Heart right ventricle (tissue), 16 donors: ENCODE measurements around the gene MYH9. TPM values are rescaled to one million over a fixed set of nuclear protein-coding genes. Genes with fewer than 3 reads are reported as not detected.

Source experiments
- ATAC-seq, 8 donors: fragments of 200-7000 bp; cut with Tn5 transposase; one replicate each; pipeline ENCODE4 v1.9.1; 2020; ENCODE audit warnings: mild to moderate bottlenecking in 8 of 8, moderate library complexity in 8 of 8, moderate number of reproducible peaks in 1 of 8
- DNase-seq, 2 donors: peaks; one replicate each; pipeline ENCODE4 v3.0.0-alpha.2; 2020
- H3K27ac ChIP-seq, 10 donors: fragments of 200-600 bp; sonication (generic) in 2 of 10; one replicate each; pipeline versions ENCODE4 v1.5.0 to v1.8.0; 2020 to 2022; ENCODE audit warnings: mild to moderate bottlenecking in 3 of 10
- H3K27me3 ChIP-seq, 7 donors: fragments of 200-600 bp; one replicate each; pipeline ENCODE4 v1.8.0; 2021 to 2022; ENCODE audit warnings: mild to moderate bottlenecking in 2 of 7
- H3K36me3 ChIP-seq, 9 donors: fragments of 200-600 bp; sonication (generic) in 1 of 9; one replicate each; pipeline versions ENCODE4 v1.5.0 to v1.8.0; 2020 to 2022; ENCODE audit warnings: mild to moderate bottlenecking in 2 of 9
- H3K4me1 ChIP-seq, 9 donors: fragments of 200-600 bp; sonication (generic) in 1 of 9; one replicate each; pipeline versions ENCODE4 v1.5.0 to v1.8.0; 2020 to 2022; ENCODE audit warnings: mild to moderate bottlenecking in 4 of 9
- H3K4me3 ChIP-seq, 10 donors: fragments of 200-600 bp; sonication (generic) in 2 of 10; one replicate each; pipeline versions ENCODE4 v1.5.0 to v1.8.0; 2020 to 2022; ENCODE audit warnings: mild to moderate bottlenecking in 7 of 10, moderate library complexity in 2 of 10
- H3K9me3 ChIP-seq, 11 donors: fragments of 200-600 bp in 10 of 11; sonication (generic) in 2 of 11; one replicate each; pipeline versions ENCODE4 v1.5.0 to v1.8.0; 2013 to 2022; ENCODE audit warnings: mild to moderate bottlenecking in 2 of 11, control low read depth in 1 of 11, moderate library complexity in 1 of 11
- WGBS, 2 donors: extraction: QIAGEN DNeasy Blood & Tissue Kit; methylation state at CpG; one replicate each; pipeline ENCODE4 v1.1.7; 2013; ENCODE audit warnings: inconsistent platforms in 1 of 2; 5-methylcytosine and 5-hydroxymethylcytosine counted together
- intact Hi-C, 10 donors: fragments of 100-400 bp; cut with DNase I; formaldehyde crosslinking; loops; one replicate each; pipeline versions ENCODE4 v1.11.1 to v1.14.2; 2022
- polyA plus RNA-seq, 2 donors: library from polyadenylated mRNA; stranded (reverse); fragments of 200-250 nt; gene quantifications; one replicate each; pipeline ENCODE4 v1.2.3, GENCODE V29; 2013
- total RNA-seq, 10 donors: library from RNA; stranded (reverse); fragmentation: NEBNext Ultra II Directional in 3 of 10; extraction: Animal tissue kit (Norgen Biotek cat#: 25700) in 3 of 10; gene quantifications; one replicate each; pipeline versions ENCODE4 v1.2.1 to v1.2.4, GENCODE V29; 2021 to 2023
- TF ChIP-seq, protein P1 (sequence below), 9 donors: fragments of 200-600 bp; sonication (generic) in 2 of 9; IDR thresholded peaks; one replicate each; pipeline versions ENCODE4 v1.5.0 to v1.8.0; 2021 to 2022; ENCODE audit warnings: antibody characterized with exemption in 9 of 9, mild to moderate bottlenecking in 5 of 9, moderate library complexity in 1 of 9
- donor health status: Arrhythmogenic right ventricular cardiomyopathy.
- donor health status: ischemic (EF 13 %, LVEDD 7.1; RV severe dilation, severe dysfunction).
- donor health status: healthy with polysubstance abuse.
- donor health status: DM: no; HTN: yes; CAD: no.
- donor health status: DM: no; HTN: no; CAD: no.
- donor health status: ischemic (EF 25% LVEDD 6.9; RV normal size, moderate dysfunction).
- donor health status: ischemic (EF 25% LVEDD 5.7; RV mildly dilated, moderate dysfunction).
- donor health status: healthy.
- donor health status: DM: yes; HTN: yes; CAD: no.
- donor health status: Ischemic cardiomyopathy.
- donor health status: ischemic (EF 35%, LVEDD 5.7; RV mildly dilated, moderate dysfunction).
- donor health status: nonischemic (EF 11% LVEDD 7.7; RV severe dilation, severe dysfunction).
- donor health status: DM: yes; HTN: yes; CAD: no.
- donor health status: PGD.
- donor health status: ischemic (EF 29% LVEDD 5.4; RV normal size, mild dysfunction).
- donor health status: nonischemic (EF 23%, LVEDD 6.1; RV moderate dilation, normal function).

The MYH9 gene
- total and polyA plus RNA-seq, 12 donors = 132 to 345 (median 189) TPM

- peak overlapping the region; percentile 84 to 98 (median 96) for H3K27ac ChIP-seq
- peaks cover 64 to 100% (median 100%) of the 10 kb centered on the region in 9 donors for H3K4me1 ChIP-seq
- H3K9me3 ChIP-seq = no peaks in the 10 kb centered on the region
- H3K27me3 ChIP-seq = no peaks in the 10 kb centered on the region
- no peak overlapping the region for H3K4me3 ChIP-seq
- ATAC-seq (no peak), DNase-seq (no peak)
- TF ChIP-seq, protein P1, sequence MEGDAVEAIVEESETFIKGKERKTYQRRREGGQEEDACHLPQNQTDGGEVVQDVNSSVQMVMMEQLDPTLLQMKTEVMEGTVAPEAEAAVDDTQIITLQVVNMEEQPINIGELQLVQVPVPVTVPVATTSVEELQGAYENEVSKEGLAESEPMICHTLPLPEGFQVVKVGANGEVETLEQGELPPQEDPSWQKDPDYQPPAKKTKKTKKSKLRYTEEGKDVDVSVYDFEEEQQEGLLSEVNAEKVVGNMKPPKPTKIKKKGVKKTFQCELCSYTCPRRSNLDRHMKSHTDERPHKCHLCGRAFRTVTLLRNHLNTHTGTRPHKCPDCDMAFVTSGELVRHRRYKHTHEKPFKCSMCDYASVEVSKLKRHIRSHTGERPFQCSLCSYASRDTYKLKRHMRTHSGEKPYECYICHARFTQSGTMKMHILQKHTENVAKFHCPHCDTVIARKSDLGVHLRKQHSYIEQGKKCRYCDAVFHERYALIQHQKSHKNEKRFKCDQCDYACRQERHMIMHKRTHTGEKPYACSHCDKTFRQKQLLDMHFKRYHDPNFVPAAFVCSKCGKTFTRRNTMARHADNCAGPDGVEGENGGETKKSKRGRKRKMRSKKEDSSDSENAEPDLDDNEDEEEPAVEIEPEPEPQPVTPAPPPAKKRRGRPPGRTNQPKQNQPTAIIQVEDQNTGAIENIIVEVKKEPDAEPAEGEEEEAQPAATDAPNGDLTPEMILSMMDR (IDR thresholded peaks at IDR 0.05) = no peak
- peaks cover 0 to 98% (median 53%) of the 10 kb centered on the region in 9 donors for H3K36me3 ChIP-seq
- intact Hi-C loops = loop anchor here in 1 of 10 donors (5.0 kb wide), 2 partner anchors 36 to 51 kb away; partner anchors contain the start of gene MYH9
- WGBS, 2 donors = 60 to 65% methylated on average over 26 of the region's 26 CpGs
These were observed 51.3 kb downstream of the MYH9 start for GRCh38 chr22:36336246-36337182.

GRCh38 chr22:36335621-36336020, 52.1 kb downstream of the MYH9 start:
- peaks cover 69 to 100% (median 100%) of the 10 kb centered on the region in 9 donors for H3K4me1 ChIP-seq
- H3K4me3 ChIP-seq = no peak overlapping the region
- TF ChIP-seq, protein P1 (IDR thresholded peaks at IDR 0.05) = no peak
- intact Hi-C loops = loop anchor here in 1 of 10 donors (5.0 kb wide), 2 partner anchors 37 to 52 kb away; partner anchors contain the start of gene MYH9
- H3K36me3 ChIP-seq = peaks cover 0 to 93% (median 44%) of the 10 kb centered on the region in 9 donors
- ATAC-seq = no peak
- WGBS, 2 donors = 48% methylated on average over 9 of the region's 9 CpGs
- H3K27ac ChIP-seq = peak overlapping the region; percentile 84 to 98 (median 96)
- no peak for DNase-seq
- no peaks in the 10 kb centered on the region for H3K9me3 ChIP-seq
- H3K27me3 ChIP-seq = no peaks in the 10 kb centered on the region

GRCh38 chr22:36334821-36335603, 52.8 kb downstream of the MYH9 start:
- no peaks in the 10 kb centered on the region for H3K27me3 ChIP-seq
- H3K36me3 ChIP-seq = peaks cover 0 to 92% (median 40%) of the 10 kb centered on the region in 9 donors
- H3K4me3 ChIP-seq = peak overlapping the region in 1 of 10 donors; percentile 6
- TF ChIP-seq, protein P1 (IDR thresholded peaks at IDR 0.05) = no peak
- 32 to 40% methylated on average over 17 of the region's 17 CpGs for WGBS, 2 donors
- H3K27ac ChIP-seq = peak overlapping the region; percentile 84 to 98 (median 96)
- intact Hi-C loops = loop anchor here in 6 of 10 donors (5.0 kb wide), 5 partner anchors 32 to 122 kb away; partner anchors contain the start of gene MYH9 (in 2 of the 6)
- H3K4me1 ChIP-seq = peaks cover 73 to 100% (median 100%) of the 10 kb centered on the region in 9 donors
- H3K9me3 ChIP-seq = no peaks in the 10 kb centered on the region
- peak in 1 of 2 donors; percentile 55 for DNase-seq
- peak in 3 of 8 donors; percentile 6 to 12 (median 7) for ATAC-seq
